Transverse colon (tissue), 4 donors: ENCODE results near the gene HRH4. TPM values are rescaled to one million over a fixed set of nuclear protein-coding genes. Genes with fewer than 3 reads are reported as not detected.

ENCODE experiments used
- DNase-seq: peaks from one replicate; pipeline ENCODE4 v3.0.0-alpha.2; 2019
- H3K27ac ChIP-seq, 4 donors: fragments of 200-600 bp; sonication (generic); 2 replicates each; pipeline ENCODE4 v1.5.1; 2016 to 2018; ENCODE audit warnings: inconsistent platforms in 4 of 4
- H3K27me3 ChIP-seq: fragments of 200-600 bp; sonication (generic); 2 replicates; pipeline ENCODE4 v1.5.1; 2017; ENCODE audit warnings: inconsistent platforms
- H3K36me3 ChIP-seq, 4 donors: fragments of 200-600 bp; sonication (generic); 2 replicates each; pipeline ENCODE4 v1.5.1; 2017 to 2019; ENCODE audit warnings: inconsistent platforms in 4 of 4
- H3K4me1 ChIP-seq, 4 donors: fragments of 200-600 bp; sonication (generic); 2 replicates each; pipeline ENCODE4 v1.5.1; 2017 to 2020; ENCODE audit warnings: inconsistent platforms in 4 of 4
- H3K4me3 ChIP-seq, 4 donors: fragments of 200-600 bp; sonication (generic); 1 replicate in 1 of 4; 2 replicates in 3 of 4; pipeline versions ENCODE4 v1.5.1 to v1.6.1; 2017 to 2019; ENCODE audit warnings: inconsistent platforms in 4 of 4
- H3K9me3 ChIP-seq, 2 donors: fragments of 200-600 bp; sonication (generic); 2 replicates each; pipeline ENCODE4 v1.5.1; 2017 to 2019; ENCODE audit warnings: inconsistent platforms in 2 of 2
- CTCF ChIP-seq, 5 experiments: fragments of 200-600 bp in 3 of 5; fragments of 450-650 bp in 2 of 5; sonication (generic) in 3 of 5; IDR thresholded peaks; 1 replicate in 2 of 5; 2 replicates in 3 of 5; pipeline ENCODE4 v1.5.1; 2016 to 2017; ENCODE audit warnings: antibody characterized with exemption in 5 of 5, inconsistent platforms in 3 of 5, mild to moderate bottlenecking in 2 of 5, moderate library complexity in 1 of 5
- EP300 ChIP-seq: sonication (generic); formaldehyde crosslinking; IDR thresholded peaks from one replicate; pipeline ENCODE4 v1.6.1; 2017; ENCODE audit warnings: antibody characterized with exemption, low read depth
- POLR2A ChIP-seq: fragments of 450-650 bp; IDR thresholded peaks from one replicate; pipeline ENCODE4 v1.6.1; 2016; ENCODE audit warnings: antibody characterized with exemption, mild to moderate bottlenecking, moderate library complexity
- POLR2AphosphoS5 ChIP-seq, 3 donors: sonication (generic); formaldehyde crosslinking; IDR thresholded peaks; one replicate each; pipeline ENCODE4 v1.6.1; 2016; ENCODE audit warnings: antibody characterized with exemption in 3 of 3
- WGBS, 2 donors: methylation state at CpG; one replicate each; pipeline ENCODE4 v1.1.5; 2018; ENCODE audit warnings: low coverage in 1 of 2; 5-methylcytosine and 5-hydroxymethylcytosine counted together
- in situ Hi-C, 4 donors: fragments of 200-750 bp; cut with MboI; loops; one replicate each; pipeline versions ENCODE4 v1.15.0 to v1.15.1; 2017; ENCODE audit warnings: low sequenced_read_pairs in 3 of 4, low pct_ligation_motif_present in 1 of 4, low pct_unique_long_range_greater_than_20kb in 1 of 4
- intact Hi-C: fragments of 100-400 bp; cut with DNase I; formaldehyde crosslinking; loops from one replicate; pipeline ENCODE4 v1.15.1; 2023; ENCODE audit warnings: low total_unique reads
- total RNA-seq, 4 donors: library from RNA; depleted of rRNA; stranded (reverse); fragments of >200 nt; gene quantifications; one replicate each; pipeline ENCODE4 v1.1.0, GENCODE V29; 2016

The HRH4 gene
- total RNA-seq, 4 donors from 2014 or later, result not detected

GRCh38 chr18:24462838-24463775 lies 2.7 kb downstream of the HRH4 start:
- no peaks in the 10 kb centered on the region for H3K27me3 ChIP-seq
- no peak overlapping the region for H3K27ac ChIP-seq
- no peak for TF ChIP-seq CTCF (IDR thresholded peaks at IDR 0.05)
- no peak for TF ChIP-seq EP300
- no peak for TF ChIP-seq POLR2AphosphoS5 (IDR thresholded peaks at IDR 0.05)
- TF ChIP-seq POLR2A, result no peak
- H3K9me3 ChIP-seq, result no peaks in the 10 kb centered on the region
- DNase-seq, result no peak
- no peak overlapping the region for H3K4me3 ChIP-seq
- intact Hi-C loops, result no loop called here
- H3K36me3 ChIP-seq, result no peaks in the 10 kb centered on the region
- in situ Hi-C loops, result loop anchor here in 1 of 4 donors (25.0 kb wide), 1 partner anchor 99 kb away; no protein-coding TSS in a partner anchor
- H3K4me1 ChIP-seq, result no peaks in the 10 kb centered on the region
- WGBS, 2 donors, result 33 to 83% methylated on average over 1 to 5 of the region's 5 CpGs

- Histone ChIP-seq H3K36me3 (no peaks in the 10 kb centered on the region), H3K4me1 (no peaks in the 10 kb centered on the region), H3K4me3 (no peak overlapping the region), H3K27me3 (no peaks in the 10 kb centered on the region), H3K9me3 (no peaks in the 10 kb centered on the region), H3K27ac (no peak overlapping the region)
- no peak for DNase-seq
- intact Hi-C loops (no loop called here), in situ Hi-C loops (loop anchor here in 1 of 4 donors (25.0 kb wide), 1 partner anchor 97 kb away; no protein-coding TSS in a partner anchor)
- 82 to 83% methylated on average over 6 to 7 of the region's 7 CpGs for WGBS, 2 donors
- no peak for TF ChIP-seq POLR2A
- no peak for TF ChIP-seq POLR2AphosphoS5 (IDR thresholded peaks at IDR 0.05)
- TF ChIP-seq EP300, result no peak
- no peak for TF ChIP-seq CTCF (IDR thresholded peaks at IDR 0.05)
Observed at GRCh38 chr18:24465486-24465885, 5.0 kb downstream of the HRH4 start.

GRCh38 chr18:24466771-24467170 lies 6.3 kb downstream of the HRH4 start:
- no peak for TF ChIP-seq POLR2AphosphoS5 (IDR thresholded peaks at IDR 0.05)
- no peak for TF ChIP-seq POLR2A
- TF ChIP-seq CTCF (IDR thresholded peaks at IDR 0.05), result no peak
- TF ChIP-seq EP300, result no peak
- Histone ChIP-seq H3K27ac (no peak overlapping the region), H3K36me3 (no peaks in the 10 kb centered on the region), H3K9me3 (no peaks in the 10 kb centered on the region), H3K4me3 (no peak overlapping the region), H3K27me3 (no peaks in the 10 kb centered on the region), H3K4me1 (no peaks in the 10 kb centered on the region)
- 60 to 77% methylated on average over 2 of the region's 2 CpGs for WGBS, 2 donors
- in situ Hi-C loops, result loop anchor here in 1 of 4 donors (25.0 kb wide), 1 partner anchor 96 kb away; no protein-coding TSS in a partner anchor
- intact Hi-C loops, result no loop called here
- DNase-seq, result no peak

- Histone ChIP-seq H3K27ac (no peak overlapping the region), H3K4me3 (no peak overlapping the region), H3K36me3 (no peaks in the 10 kb centered on the region), H3K4me1 (no peaks in the 10 kb centered on the region), H3K27me3 (no peaks in the 10 kb centered on the region), H3K9me3 (no peaks in the 10 kb centered on the region)
- intact Hi-C loops, result no loop called here
- DNase-seq, result no peak
- 80 to 92% methylated on average over 2 to 3 of the region's 3 CpGs for WGBS, 2 donors
- in situ Hi-C loops, result loop anchor here in 1 of 4 donors (25.0 kb wide), 1 partner anchor 92 kb away; no protein-coding TSS in a partner anchor
- TF ChIP-seq CTCF (IDR thresholded peaks at IDR 0.05) (no peak), POLR2A (no peak), EP300 (no peak), POLR2AphosphoS5 (IDR thresholded peaks at IDR 0.05) (no peak)
Observed at GRCh38 chr18:24470022-24470618, 9.7 kb downstream of the HRH4 start.
